ENCODE measurements around the gene SLC9A8.

DNA sequence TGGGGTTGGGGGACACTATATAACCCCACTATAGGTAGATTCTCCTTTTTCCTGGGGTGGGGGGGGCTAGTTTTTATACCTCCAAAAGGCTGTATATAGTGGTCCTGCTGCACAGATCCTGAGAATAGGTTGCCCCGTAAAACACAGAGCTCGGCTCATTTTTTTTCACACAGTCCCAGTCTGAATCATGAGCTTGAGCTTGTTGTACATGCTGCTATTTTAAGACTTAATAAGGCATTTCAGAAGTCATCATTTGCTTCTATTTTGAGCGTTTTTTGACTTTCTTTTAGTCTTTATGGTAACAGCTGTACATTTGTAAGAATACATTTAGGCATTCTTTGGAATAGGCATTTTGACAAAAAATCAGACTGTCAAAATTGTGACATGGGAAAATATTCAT is 30.5 kb downstream of the SLC9A8 start:
- TF ChIP-seq, protein P1, sequence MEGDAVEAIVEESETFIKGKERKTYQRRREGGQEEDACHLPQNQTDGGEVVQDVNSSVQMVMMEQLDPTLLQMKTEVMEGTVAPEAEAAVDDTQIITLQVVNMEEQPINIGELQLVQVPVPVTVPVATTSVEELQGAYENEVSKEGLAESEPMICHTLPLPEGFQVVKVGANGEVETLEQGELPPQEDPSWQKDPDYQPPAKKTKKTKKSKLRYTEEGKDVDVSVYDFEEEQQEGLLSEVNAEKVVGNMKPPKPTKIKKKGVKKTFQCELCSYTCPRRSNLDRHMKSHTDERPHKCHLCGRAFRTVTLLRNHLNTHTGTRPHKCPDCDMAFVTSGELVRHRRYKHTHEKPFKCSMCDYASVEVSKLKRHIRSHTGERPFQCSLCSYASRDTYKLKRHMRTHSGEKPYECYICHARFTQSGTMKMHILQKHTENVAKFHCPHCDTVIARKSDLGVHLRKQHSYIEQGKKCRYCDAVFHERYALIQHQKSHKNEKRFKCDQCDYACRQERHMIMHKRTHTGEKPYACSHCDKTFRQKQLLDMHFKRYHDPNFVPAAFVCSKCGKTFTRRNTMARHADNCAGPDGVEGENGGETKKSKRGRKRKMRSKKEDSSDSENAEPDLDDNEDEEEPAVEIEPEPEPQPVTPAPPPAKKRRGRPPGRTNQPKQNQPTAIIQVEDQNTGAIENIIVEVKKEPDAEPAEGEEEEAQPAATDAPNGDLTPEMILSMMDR (IDR thresholded peaks at IDR 0.05; ENCODE audit: insufficient read depth, low read length): no peak
- no peak for TF ChIP-seq POLR2AphosphoS5 (IDR thresholded peaks at IDR 0.05; ENCODE audit: low read depth)
- TF ChIP-seq, protein P2, sequence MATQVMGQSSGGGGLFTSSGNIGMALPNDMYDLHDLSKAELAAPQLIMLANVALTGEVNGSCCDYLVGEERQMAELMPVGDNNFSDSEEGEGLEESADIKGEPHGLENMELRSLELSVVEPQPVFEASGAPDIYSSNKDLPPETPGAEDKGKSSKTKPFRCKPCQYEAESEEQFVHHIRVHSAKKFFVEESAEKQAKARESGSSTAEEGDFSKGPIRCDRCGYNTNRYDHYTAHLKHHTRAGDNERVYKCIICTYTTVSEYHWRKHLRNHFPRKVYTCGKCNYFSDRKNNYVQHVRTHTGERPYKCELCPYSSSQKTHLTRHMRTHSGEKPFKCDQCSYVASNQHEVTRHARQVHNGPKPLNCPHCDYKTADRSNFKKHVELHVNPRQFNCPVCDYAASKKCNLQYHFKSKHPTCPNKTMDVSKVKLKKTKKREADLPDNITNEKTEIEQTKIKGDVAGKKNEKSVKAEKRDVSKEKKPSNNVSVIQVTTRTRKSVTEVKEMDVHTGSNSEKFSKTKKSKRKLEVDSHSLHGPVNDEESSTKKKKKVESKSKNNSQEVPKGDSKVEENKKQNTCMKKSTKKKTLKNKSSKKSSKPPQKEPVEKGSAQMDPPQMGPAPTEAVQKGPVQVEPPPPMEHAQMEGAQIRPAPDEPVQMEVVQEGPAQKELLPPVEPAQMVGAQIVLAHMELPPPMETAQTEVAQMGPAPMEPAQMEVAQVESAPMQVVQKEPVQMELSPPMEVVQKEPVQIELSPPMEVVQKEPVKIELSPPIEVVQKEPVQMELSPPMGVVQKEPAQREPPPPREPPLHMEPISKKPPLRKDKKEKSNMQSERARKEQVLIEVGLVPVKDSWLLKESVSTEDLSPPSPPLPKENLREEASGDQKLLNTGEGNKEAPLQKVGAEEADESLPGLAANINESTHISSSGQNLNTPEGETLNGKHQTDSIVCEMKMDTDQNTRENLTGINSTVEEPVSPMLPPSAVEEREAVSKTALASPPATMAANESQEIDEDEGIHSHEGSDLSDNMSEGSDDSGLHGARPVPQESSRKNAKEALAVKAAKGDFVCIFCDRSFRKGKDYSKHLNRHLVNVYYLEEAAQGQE (IDR thresholded peaks at IDR 0.05; ENCODE audit: insufficient replicate concordance, low read depth): no peak
- no peak for TF ChIP-seq GABPA (IDR thresholded peaks at IDR 0.05; ENCODE audit: low read depth)

Data from HL-60 (cell line).